ENCODE measurements around the gene ZNF827.

Gene ZNF827, protein sequence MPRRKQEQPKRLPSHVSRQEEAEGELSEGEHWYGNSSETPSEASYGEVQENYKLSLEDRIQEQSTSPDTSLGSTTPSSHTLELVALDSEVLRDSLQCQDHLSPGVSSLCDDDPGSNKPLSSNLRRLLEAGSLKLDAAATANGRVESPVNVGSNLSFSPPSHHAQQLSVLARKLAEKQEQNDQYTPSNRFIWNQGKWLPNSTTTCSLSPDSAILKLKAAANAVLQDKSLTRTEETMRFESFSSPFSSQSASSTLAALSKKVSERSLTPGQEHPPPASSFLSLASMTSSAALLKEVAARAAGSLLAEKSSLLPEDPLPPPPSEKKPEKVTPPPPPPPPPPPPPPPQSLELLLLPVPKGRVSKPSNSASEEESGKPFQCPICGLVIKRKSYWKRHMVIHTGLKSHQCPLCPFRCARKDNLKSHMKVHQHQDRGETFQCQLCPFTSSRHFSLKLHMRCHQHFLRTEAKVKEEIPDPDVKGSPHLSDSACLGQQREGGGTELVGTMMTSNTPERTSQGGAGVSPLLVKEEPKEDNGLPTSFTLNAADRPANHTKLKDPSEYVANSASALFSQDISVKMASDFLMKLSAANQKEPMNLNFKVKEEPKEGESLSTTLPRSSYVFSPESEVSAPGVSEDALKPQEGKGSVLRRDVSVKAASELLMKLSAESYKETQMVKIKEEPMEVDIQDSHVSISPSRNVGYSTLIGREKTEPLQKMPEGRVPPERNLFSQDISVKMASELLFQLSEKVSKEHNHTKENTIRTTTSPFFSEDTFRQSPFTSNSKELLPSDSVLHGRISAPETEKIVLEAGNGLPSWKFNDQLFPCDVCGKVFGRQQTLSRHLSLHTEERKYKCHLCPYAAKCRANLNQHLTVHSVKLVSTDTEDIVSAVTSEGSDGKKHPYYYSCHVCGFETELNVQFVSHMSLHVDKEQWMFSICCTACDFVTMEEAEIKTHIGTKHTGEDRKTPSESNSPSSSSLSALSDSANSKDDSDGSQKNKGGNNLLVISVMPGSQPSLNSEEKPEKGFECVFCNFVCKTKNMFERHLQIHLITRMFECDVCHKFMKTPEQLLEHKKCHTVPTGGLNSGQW

GRCh38 chr4:145938618-145939440 lies at the start of gene ZNF827:
Gene ZNF827 (minus strand): TSS chr4:145938823. CDS start chr4:145938407, 416 bp downstream.
- peak; percentile 51 for DNase-seq

DNA sequence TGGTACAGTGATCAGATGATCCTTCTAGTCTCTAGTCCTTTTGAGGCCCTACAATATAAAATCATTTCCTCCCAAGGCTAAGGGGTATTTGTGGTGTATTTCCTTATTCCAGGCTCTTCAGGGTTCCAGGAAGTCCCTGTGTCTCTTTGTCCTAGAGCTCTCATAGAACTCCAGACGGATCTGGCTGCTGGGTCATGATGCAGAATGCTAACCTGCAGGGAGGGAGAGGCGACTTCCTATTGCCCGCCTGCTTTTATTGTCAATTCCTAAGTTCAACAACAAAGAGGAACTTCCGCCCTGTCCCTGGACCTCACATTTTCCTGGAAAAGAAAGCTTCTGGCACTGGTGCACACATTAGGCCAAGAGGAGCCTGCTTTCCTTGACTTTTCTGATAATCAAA lies 45.9 kb upstream of the ZNF827 start:
- no peak for DNase-seq

DNA sequence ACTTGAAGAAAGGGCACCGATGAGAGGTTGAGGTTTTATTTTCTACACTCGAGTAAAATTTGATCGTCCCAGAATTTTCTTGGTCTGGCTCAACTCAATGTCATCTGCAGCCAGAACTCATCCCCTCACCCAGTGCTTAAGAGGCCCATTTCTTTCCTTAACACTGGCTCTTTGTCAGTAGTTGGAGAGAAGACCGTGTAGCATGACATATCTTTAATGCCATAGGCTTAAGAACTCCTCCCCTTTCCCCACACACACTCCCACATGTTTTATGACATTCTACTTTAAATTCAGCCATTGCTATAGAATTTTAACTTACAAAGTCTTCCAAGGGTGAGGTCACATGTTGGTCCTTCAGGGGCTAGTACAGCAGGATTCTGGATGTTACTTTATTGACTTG lies 44.2 kb upstream of the ZNF827 start:
- DNase-seq: no peak

GRCh38 chr4:145979160-145979559 lies 40.5 kb upstream of the ZNF827 start:
- DNase-seq: no peak

DNA sequence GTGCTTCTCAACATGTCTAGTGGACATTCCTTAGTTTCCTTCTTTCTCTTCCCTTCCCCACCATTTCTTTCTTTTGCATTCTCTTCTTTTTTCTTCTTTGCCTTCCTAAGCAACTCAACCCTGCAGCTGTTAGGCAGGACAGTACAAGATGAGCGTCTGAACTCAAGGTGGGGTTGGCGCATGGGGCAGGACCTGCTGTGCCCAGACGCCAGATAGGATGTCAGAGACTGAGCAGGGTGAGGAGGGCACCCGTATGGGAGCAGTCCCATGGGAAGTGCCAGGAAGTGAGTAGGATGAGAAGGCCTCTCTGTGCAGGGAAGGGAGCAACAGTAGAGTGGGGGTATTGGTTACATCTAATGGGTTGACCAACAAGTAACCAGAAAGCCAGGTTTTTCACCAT lies 38.1 kb upstream of the ZNF827 start:
- no peak for DNase-seq

- no peak for DNase-seq
Measured at GRCh38 chr4:145960012-145960411, 21.4 kb upstream of the ZNF827 start.

DNA sequence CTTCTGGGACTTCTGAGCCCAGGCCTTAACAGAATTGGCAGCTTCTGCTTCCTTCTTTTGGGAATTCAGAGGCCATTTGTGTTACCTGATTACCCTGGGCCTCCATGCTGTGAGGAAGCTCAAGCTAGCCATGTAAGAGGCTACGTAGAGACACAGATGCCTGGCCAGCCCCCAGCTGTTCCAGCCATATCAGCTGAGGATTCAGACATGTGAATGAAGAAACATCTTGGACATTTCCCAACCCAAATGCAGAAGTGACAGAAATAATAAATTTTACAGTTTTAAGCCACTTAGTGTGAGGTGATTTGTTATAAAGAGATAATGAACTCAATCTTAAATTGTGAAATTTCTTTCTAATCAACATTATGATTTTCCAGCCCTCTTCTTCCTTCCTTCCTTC lies 18.7 kb upstream of the ZNF827 start:
- DNase-seq: no peak

- peak; percentile 23 for DNase-seq
Measured at GRCh38 chr4:145956288-145956890, 17.8 kb upstream of the ZNF827 start.

DNA sequence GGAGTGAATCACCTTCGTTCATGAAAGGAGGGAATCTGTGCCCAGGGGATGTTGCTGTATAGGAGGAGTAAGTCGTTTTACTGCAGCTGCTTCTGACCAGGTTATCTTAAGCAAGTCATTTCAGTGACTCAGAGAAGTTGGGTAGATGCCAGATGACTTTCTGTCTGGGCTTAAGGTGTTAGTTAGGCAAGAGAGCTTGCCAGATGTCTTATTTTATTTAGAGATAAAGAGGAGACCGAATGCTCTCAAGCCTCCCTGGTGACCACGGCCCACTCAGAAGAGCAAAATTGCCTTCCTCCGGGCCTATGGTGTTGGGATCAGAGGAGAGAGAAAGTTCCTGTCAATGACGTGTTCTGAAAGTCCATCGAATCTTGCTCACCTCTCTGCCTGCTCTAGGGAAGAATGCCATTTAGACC lies 16.3 kb upstream of the ZNF827 start:
- no peak for DNase-seq

DNA sequence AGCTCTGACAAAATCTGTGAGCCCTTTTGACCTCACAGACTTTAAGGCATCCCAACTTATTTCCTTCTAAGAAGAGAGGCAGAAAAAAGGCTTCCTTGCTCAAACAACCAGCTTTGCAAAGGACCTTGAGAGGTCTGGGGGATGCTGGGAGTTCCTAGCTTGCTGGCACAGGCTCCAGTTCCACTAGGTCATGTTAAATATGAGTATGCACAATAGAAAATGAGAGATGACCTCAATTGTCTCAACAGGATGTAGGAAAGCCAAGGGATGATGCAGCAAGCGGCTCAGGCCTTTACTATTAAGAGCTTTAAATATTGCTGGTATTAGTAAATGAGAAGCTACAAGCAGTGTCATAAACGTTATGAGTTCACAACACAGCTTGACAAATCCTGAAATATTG lies 13.3 kb upstream of the ZNF827 start:
- no peak for DNase-seq

DNA sequence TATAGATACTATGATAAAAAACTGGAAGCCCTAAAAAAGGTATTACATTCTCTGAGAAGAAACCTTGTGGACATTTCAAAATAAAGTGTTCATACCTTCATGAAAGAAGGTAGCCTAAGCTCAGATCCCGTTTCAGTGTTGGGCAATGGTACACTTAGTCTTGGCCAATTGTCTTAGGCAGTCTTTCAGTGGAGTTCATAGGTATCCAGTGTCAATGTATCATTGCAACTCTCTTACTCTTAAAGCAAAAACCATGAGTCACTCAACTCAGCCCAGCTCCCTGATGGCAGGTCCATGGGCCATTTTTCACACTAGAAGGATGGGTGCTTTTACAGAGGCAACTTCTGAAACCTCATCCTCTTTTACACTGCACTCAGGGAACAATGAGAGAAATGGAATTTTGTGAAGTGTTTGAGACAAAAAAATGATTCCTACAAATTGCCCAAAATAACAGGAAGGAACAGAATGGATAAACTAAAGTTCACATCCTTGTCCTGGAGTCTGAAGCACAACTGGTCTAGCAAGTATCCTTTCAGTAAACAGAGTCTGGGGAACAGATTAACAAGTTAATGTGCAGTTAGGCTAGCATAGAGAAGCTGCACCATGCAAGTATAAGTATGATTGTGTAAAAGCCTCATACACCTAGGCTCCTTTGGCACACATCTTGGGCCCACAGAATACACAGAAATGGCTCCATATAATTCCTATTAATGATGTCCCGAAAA lies 7.0 kb upstream of the ZNF827 start:
- DNase-seq: no peak

DNA sequence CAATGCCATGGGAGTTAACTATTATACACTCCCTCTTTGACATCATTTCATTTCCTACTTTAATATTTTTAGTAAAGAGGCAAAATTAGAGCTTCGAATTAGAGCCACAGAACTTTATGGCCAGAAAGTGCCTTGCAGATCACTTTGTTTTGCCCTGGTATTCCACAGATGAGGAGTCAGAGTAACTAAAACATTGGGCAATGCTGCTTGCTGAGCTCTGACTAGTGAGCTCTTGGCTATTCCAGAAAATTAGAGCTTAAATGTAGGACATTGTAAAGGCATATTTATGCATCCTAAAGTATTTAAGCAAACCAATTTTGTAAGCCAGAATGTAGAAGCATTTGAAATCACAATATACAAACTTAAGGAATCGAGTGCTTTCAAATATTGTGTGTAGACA lies 6.3 kb upstream of the ZNF827 start:
- no peak for DNase-seq

DNA sequence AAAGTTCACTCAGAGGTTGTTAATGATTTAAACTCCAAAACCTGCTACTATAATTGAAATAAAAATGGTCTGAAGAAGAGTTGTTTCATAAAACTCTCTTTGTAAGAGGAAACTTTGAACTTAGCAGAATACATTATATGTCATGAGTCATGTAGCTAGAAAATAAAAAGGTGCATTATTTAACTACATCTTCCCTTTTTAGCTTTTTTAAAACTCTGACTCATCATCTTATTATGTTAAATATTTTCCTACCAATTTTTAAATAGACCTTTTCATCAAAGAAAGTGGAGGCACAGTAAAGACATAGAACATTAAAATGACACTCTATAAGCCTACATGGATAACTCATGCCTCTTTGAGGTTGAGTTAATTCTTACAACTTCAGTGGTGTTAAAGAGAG lies 1.2 kb upstream of the ZNF827 start:
- no peak for DNase-seq

DNA sequence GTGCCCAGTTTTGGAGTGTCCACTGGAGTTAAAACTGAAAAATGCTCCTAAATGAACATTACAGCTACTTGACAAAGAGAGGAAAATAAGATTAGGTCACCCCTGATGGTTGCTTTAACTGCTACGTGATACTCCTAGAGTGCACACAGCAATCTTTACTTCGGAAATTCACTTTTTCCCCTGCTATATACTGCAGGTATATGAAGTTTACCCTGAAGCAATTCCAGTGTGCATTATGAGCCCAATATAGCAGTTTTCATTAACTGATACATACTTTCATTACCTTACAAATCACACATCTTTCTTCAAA lies 773 bp upstream of the ZNF827 start:
- no peak for DNase-seq

GRCh38 chr4:145937971-145938611 lies 532 bp downstream of the ZNF827 start:
- no peak for DNase-seq

DNA sequence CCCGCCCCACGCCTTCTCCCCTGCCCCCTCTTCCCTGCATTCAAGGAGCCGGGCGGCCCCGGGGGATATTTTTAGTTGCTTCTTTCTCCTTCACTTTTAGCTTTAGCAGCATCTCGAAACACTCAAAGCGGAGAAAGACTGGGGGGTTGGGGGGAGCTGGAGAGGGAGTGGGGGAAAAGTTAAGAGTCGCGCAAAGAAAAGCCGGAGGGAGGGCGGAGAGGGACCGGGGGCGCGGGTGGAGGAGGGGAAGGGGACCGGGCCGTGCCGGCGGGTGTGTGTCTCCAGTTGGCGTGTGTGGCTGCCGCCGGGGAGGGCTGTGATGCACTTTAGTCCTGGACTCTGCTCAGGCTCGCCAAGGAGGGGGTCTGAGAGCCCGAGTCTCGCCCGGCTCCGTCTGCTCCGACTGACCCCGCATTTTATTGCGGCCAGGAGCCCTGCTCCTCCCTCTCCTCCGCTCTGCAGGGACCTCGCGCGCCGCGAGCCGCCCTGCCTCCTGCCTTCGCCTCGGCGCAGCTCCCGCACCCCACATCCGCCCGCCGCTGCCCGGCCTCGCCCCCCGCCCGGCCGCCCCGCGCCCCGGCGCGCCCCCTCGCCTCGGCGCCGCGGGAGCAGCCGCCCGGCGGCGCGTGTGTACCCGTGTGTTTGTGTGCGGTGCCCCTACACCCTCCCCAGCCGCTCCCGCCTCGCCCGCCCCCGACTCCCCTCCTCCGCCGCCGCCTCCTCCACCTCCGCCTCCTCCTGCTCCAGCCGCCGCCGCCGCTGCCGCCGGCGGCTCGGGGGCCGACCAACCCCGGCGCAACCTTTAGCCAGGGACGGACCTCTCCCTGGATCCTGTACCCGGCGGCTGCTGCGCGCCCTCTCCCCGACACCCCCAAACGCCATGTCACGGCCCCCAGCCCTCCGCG lies 1.4 kb downstream of the ZNF827 start:
- peak; percentile 14 for DNase-seq

DNA sequence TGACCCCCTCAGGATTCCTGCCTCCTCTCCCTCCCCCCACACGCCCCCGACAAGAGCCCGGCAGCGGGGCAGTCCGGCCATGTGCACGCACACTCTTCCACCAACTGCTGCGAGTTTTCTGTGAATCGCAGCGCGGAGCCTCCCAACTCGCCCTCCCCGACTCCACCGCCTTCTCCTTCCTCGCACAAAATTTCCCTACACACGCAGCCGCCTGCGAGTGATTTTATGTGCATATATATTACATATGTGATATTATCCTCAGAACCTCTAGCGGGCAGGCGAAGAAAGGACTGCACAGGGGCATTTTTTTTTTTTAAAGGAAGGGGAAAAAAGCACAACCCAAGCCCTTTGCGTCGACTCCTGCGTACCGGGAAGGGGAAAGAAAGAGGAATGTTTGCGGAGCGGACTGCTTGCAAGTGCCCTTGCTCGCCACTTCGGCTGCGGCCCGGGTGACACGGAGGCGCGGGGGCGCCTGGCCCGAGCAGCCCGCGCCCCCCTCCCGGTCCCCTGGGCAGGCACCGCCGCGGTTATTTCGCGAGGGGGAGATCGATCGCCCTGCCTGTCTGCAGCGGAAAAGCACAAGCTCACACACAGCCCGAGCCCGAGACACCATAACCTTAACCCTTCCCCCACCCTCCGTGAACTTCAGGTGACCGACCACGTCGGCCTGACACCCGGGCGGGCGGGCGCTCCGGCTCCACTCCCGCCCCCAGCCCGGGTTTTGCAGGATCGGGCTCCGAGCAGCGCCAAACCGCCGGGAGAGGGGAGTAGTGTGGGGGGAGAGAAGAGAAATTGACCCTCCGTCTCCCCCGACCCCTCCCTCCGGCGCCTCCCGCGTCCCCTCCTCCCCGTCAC lies 2.3 kb downstream of the ZNF827 start:
- peak; percentile 21 for DNase-seq

- no peak for DNase-seq
Measured at GRCh38 chr4:145935253-145936141, 3.1 kb downstream of the ZNF827 start.
